ENCODE data around the gene CLEC10A.

DNA sequence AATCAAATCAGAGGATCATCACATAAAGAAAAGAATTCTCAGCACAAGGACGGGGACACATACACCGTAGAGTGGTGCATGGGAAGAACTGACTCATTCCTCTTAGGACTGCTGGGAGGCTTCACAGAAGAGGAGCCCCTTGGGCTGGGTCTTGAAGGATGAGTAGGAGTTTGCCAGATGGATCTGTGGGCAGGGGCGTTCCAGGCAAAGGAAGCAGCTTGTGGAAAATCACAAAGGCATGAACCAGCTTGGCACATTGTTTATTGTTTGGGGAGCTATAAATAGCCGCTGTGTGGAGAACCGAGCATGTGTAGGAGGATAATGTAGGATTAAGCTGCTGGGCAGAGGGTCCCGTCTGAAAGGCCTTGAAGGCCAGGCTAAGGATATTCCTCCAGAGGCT lies 31.1 kb downstream of the CLEC10A start:
- TF ChIP-seq, protein P1, sequence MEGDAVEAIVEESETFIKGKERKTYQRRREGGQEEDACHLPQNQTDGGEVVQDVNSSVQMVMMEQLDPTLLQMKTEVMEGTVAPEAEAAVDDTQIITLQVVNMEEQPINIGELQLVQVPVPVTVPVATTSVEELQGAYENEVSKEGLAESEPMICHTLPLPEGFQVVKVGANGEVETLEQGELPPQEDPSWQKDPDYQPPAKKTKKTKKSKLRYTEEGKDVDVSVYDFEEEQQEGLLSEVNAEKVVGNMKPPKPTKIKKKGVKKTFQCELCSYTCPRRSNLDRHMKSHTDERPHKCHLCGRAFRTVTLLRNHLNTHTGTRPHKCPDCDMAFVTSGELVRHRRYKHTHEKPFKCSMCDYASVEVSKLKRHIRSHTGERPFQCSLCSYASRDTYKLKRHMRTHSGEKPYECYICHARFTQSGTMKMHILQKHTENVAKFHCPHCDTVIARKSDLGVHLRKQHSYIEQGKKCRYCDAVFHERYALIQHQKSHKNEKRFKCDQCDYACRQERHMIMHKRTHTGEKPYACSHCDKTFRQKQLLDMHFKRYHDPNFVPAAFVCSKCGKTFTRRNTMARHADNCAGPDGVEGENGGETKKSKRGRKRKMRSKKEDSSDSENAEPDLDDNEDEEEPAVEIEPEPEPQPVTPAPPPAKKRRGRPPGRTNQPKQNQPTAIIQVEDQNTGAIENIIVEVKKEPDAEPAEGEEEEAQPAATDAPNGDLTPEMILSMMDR (IDR thresholded peaks at IDR 0.05), result no peak
- no peak for TF ChIP-seq REST (IDR thresholded peaks at IDR 0.05; ENCODE audit: insufficient read depth in 1 of 2, low read depth in 2 of 2, low read length in 1 of 2)
- no peak for TF ChIP-seq POLR2AphosphoS5 (IDR thresholded peaks at IDR 0.05; ENCODE audit: low read depth, low read length)
- no peak for TF ChIP-seq SIN3A (IDR thresholded peaks at IDR 0.05; ENCODE audit: borderline replicate concordance, insufficient read depth, low read depth, low read length)
- TF ChIP-seq TCF7L2 (IDR thresholded peaks at IDR 0.05; ENCODE audit: low read depth, low read length), result no peak
